Bronchial smooth muscle cell (primary cell): ENCODE data around the gene KRT74. TPM values are rescaled to one million over a fixed set of nuclear protein-coding genes. Genes with fewer than 3 reads are reported as not detected.

Experiments used
- total RNA-seq: library from RNA; depleted of rRNA; stranded (reverse); fragments of >200 nt; gene quantifications from 2 replicates; pipeline ENCODE4 v1.2.1, GENCODE V29; 2014

The KRT74 gene
- not detected in 2 replicates for total RNA-seq

GRCh38 chr12:52573743-52574142, at the start of gene KRT74:
KRT74 (minus strand) TSS chr12:52573843; CDS start chr12:52573777, 66 bp downstream.

GRCh38 chr12:52618216-52618615, 44.6 kb upstream of the KRT74 start, which contains the start of gene KRT73:
KRT73 (minus strand) TSS chr12:52618559; CDS start chr12:52618524, 35 bp downstream.

GRCh38 chr12:52600941-52601481, 27.4 kb upstream of the KRT74 start, which contains the start of gene KRT72:
KRT72 (minus strand) TSS chr12:52601463; CDS start chr12:52601452, 11 bp downstream.

GRCh38 chr12:52552681-52553195, 20.9 kb downstream of the KRT74 start, which contains the start of gene KRT71:
KRT71 (minus strand) TSS chr12:52553145; CDS start chr12:52553077, 68 bp downstream.

GRCh38 chr12:52519826-52520662, 53.6 kb downstream of the KRT74 start, which contains the start of gene KRT5:
KRT5 (minus strand) TSS chr12:52520394; CDS start chr12:52520296, 98 bp downstream.

Other genes starting within 250 kb of the KRT74 start
- not detected in 2 replicates for gene KRT85, start 206.4 kb downstream of the KRT74 start, total RNA-seq
- not detected in 2 replicates for gene KRT84, start 188.2 kb downstream of the KRT74 start, total RNA-seq
- not detected in 2 replicates for gene KRT82, start 167.5 kb downstream of the KRT74 start, total RNA-seq
- not detected in 2 replicates for gene KRT75, start 139.5 kb downstream of the KRT74 start, total RNA-seq
- 0.47 and 2.0 TPM in 2 replicates for gene KRT6B, start 121.7 kb downstream of the KRT74 start, total RNA-seq
- gene KRT6C, start 100.0 kb downstream of the KRT74 start, total RNA-seq: under 0.01 TPM in 1 of 2 replicates, not detected in the other
- 2.5 and 18.4 TPM in 2 replicates for gene KRT6A, start 80.6 kb downstream of the KRT74 start, total RNA-seq
- 2.7 and 14.9 TPM in 2 replicates for gene KRT5, start 53.4 kb downstream of the KRT74 start, total RNA-seq
- not detected in 2 replicates for gene KRT71, start 20.7 kb downstream of the KRT74 start, total RNA-seq
- gene KRT72, start 27.6 kb upstream of the KRT74 start, total RNA-seq: not detected in 2 replicates
- not detected in 2 replicates for gene KRT73, start 44.7 kb upstream of the KRT74 start, total RNA-seq
- not detected in 2 replicates for gene KRT2, start 78.4 kb upstream of the KRT74 start, total RNA-seq
- not detected in 2 replicates for gene KRT1, start 106.6 kb upstream of the KRT74 start, total RNA-seq
- not detected in 2 replicates for gene KRT77, start 129.7 kb upstream of the KRT74 start, total RNA-seq
- not detected in 2 replicates for gene KRT76, start 203.5 kb upstream of the KRT74 start, total RNA-seq
- not detected in 2 replicates for gene KRT3, start 222.3 kb upstream of the KRT74 start, total RNA-seq
- 0.34 TPM in 1 of 2 replicates, not detected in the other for gene KRT4, start 240.3 kb upstream of the KRT74 start, total RNA-seq